Right lobe of liver (tissue), 6 donors: ENCODE results near the gene MYZAP. TPM values are rescaled to one million over a fixed set of nuclear protein-coding genes. Genes with fewer than 3 reads are reported as not detected.

Experiments used
- ATAC-seq, 4 donors: fragments of 200-7000 bp; cut with Tn5 transposase; one replicate each; pipeline ENCODE4 v1.9.1; 2020; ENCODE audit warnings: mild to moderate bottlenecking in 4 of 4, moderate library complexity in 4 of 4
- DNase-seq, 3 donors: peaks; one replicate each; pipeline ENCODE4 v3.0.0-alpha.2; 2020
- H3K27ac ChIP-seq, 3 donors: fragments of 200-600 bp; one replicate each; pipeline ENCODE4 v1.8.0; 2022
- H3K27me3 ChIP-seq, 2 donors: fragments of 200-600 bp; one replicate each; pipeline ENCODE4 v1.8.0; 2022
- H3K36me3 ChIP-seq, 4 donors: fragments of 200-600 bp; sonication (generic) in 1 of 4; one replicate each; pipeline versions ENCODE4 v1.5.1 to v1.8.0; 2017 to 2022; ENCODE audit warnings: control low read depth in 1 of 4
- H3K4me1 ChIP-seq, 4 donors: fragments of 200-600 bp; sonication (generic) in 1 of 4; one replicate each; pipeline versions ENCODE4 v1.5.1 to v1.8.0; 2017 to 2022; ENCODE audit warnings: control low read depth in 1 of 4
- H3K4me3 ChIP-seq, 3 donors: fragments of 200-600 bp; one replicate each; pipeline ENCODE4 v1.8.0; 2022
- H3K9me3 ChIP-seq, 4 donors: fragments of 200-600 bp; sonication (generic) in 1 of 4; one replicate each; pipeline versions ENCODE4 v1.5.1 to v1.8.0; 2017 to 2022; ENCODE audit warnings: control low read depth in 1 of 4
- POLR2A ChIP-seq: fragments of 450-650 bp; IDR thresholded peaks from one replicate; pipeline ENCODE4 v1.6.1; 2017; ENCODE audit warnings: antibody characterized with exemption, mild to moderate bottlenecking
- WGBS: methylation state at CpG from one replicate; pipeline ENCODE4 v1.1.6; 2018; ENCODE audit warnings: low coverage, low lambda C conversion rate; ENCODE audit not compliant: insufficient coverage; ENCODE audit errors: missing lambda C conversion rate; 5-methylcytosine and 5-hydroxymethylcytosine counted together
- intact Hi-C, 2 donors: fragments of 100-400 bp; cut with DNase I; formaldehyde crosslinking; loops; one replicate each; pipeline versions ENCODE4 v1.11.2 to v1.14.1; 2022
- total RNA-seq, 6 experiments: library from RNA; depleted of rRNA in 2 of 6; stranded (reverse); fragments of >200 nt in 2 of 6; fragmentation: NEBNext Ultra II Directional in 3 of 6; extraction: Animal tissue kit (Norgen Biotek cat#: 25700) in 3 of 6; gene quantifications; one replicate each; pipeline versions ENCODE4 v1.1.0 to v1.2.4, GENCODE V29; 2016 to 2023
- TF ChIP-seq, protein P1 (sequence below), 4 donors: fragments of 200-600 bp in 3 of 4; fragments of 450-650 bp in 1 of 4; IDR thresholded peaks; one replicate each; pipeline versions ENCODE4 v1.5.1 to v1.8.0; 2016 to 2022; ENCODE audit warnings: antibody characterized with exemption in 4 of 4, mild to moderate bottlenecking in 2 of 4
- donor health status: DM: no; HTN: yes; CAD: no.
- donor health status: DM: no; HTN: no; CAD: no.
- donor health status: DM: no; HTN: no; CAD: no.
- donor health status: DM: no; HTN: yes; CAD: no.
- donor health status: DM: no; HTN: yes; CAD: no.

Gene MYZAP
- total RNA-seq, 6 experiments from 2014 or later = 0.24 to 0.65 (median 0.61) TPM; not detected in 2

DNA sequence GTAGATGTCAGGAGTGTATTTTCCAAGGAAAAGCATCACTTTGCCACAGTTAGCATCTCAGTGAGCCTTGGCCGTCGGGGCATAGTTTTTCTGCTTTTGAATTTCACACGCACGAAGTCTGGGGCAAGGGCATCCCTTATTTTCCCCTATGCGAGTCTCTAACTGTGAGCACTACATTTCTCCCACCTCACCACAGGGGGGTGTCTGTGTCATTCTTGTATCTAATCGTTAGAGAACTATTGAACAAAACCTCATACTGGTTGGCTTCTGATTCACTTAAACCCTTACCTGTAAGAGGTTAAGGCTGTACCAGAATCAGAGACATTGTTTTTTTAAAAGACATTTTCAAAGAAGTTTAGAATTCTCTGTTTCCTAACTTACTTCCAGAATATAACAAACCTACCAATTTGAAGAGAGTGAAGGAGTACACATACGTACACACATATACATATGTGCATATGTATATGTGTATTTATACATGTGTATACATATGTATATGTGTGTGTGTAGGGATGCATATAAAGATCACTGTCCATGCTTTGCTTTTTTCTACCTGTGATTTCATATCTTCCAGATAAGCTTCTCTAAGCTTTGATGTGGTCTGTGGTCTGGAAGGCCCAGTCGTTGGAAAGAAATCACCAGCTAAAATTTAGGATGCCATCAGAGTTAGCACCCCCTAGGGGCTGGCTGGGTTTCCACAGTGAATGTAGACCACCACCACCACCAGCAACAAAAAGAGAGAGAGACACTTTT is 49.4 kb downstream of the MYZAP start:
- Histone ChIP-seq H3K27ac (no peak overlapping the region), H3K9me3 (no peaks in the 10 kb centered on the region), H3K4me3 (no peak overlapping the region), H3K36me3 (no peaks in the 10 kb centered on the region), H3K27me3 (no peaks in the 10 kb centered on the region), H3K4me1 (no peaks in the 10 kb centered on the region)
- DNase-seq (no peak), ATAC-seq (peak; percentile 64 to 87 (median 75))
- 44% methylated on average over 8 of the region's 8 CpGs for WGBS
- TF ChIP-seq, protein P1, sequence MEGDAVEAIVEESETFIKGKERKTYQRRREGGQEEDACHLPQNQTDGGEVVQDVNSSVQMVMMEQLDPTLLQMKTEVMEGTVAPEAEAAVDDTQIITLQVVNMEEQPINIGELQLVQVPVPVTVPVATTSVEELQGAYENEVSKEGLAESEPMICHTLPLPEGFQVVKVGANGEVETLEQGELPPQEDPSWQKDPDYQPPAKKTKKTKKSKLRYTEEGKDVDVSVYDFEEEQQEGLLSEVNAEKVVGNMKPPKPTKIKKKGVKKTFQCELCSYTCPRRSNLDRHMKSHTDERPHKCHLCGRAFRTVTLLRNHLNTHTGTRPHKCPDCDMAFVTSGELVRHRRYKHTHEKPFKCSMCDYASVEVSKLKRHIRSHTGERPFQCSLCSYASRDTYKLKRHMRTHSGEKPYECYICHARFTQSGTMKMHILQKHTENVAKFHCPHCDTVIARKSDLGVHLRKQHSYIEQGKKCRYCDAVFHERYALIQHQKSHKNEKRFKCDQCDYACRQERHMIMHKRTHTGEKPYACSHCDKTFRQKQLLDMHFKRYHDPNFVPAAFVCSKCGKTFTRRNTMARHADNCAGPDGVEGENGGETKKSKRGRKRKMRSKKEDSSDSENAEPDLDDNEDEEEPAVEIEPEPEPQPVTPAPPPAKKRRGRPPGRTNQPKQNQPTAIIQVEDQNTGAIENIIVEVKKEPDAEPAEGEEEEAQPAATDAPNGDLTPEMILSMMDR (IDR thresholded peaks at IDR 0.05) = peak; percentile 43 to 52 (median 46)
- no peak for TF ChIP-seq POLR2A
- intact Hi-C loops = no loop called here

DNA sequence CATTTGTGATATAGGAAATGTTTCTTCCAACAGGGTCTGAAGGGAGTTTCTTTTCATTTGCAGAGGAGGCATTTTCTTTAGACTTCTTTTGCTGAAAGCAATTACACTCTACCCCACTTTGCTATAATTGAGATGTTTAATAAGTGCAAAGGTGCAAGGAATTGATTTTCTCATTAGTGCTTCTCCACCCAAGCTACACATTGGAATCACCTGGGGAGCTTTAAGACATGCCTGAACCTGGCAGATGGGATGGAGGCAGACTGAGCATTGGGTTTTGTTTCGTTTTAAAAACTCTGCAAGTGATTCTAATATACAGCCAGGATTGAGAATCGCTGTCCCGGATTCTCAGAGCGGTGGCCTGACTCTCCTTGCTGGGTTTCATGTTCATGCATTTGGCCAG is 52.1 kb downstream of the MYZAP start:
- ATAC-seq (no peak), DNase-seq (no peak)
- intact Hi-C loops = no loop called here

DNA sequence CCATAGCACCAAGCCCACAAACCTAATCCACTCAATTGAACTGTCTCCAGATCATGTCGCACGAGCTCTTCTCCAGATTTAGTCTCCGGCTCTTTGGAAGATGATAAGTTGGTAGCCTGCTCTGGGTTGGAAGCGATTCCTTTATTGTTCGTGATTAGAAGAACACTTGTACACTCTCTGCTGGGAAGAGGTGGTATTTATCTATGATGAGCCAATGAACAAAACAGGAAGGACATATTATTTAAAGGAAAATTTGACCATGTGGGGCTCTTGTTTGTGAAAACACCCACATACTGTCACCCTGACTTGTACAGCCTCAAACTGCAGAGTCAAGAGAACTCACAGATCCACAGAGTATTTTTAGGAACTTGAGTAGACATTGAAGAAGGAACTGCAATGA is 54.4 kb downstream of the MYZAP start:
- TF ChIP-seq POLR2A = no peak
- DNase-seq (no peak), ATAC-seq (peak in 1 of 4 donors; percentile 22)
- Histone ChIP-seq H3K9me3 (no peaks in the 10 kb centered on the region), H3K4me1 (no peaks in the 10 kb centered on the region), H3K4me3 (no peak overlapping the region), H3K27ac (no peak overlapping the region), H3K36me3 (no peaks in the 10 kb centered on the region), H3K27me3 (no peaks in the 10 kb centered on the region)
- WGBS = 84% methylated on average over 5 of the region's 5 CpGs
- intact Hi-C loops = no loop called here

More for the DNA sequence above, 52.1 kb downstream of the MYZAP start:
- H3K27ac ChIP-seq = no peak overlapping the region
- no peak overlapping the region for H3K4me3 ChIP-seq
- H3K36me3 ChIP-seq = no peaks in the 10 kb centered on the region
- 87% methylated on average over 4 of the region's 4 CpGs for WGBS
- TF ChIP-seq, protein P1 (IDR thresholded peaks at IDR 0.05) = no peak
- no peak for TF ChIP-seq POLR2A
- no peaks in the 10 kb centered on the region for H3K27me3 ChIP-seq
- no peaks in the 10 kb centered on the region for H3K4me1 ChIP-seq
- no peaks in the 10 kb centered on the region for H3K9me3 ChIP-seq

DNA sequence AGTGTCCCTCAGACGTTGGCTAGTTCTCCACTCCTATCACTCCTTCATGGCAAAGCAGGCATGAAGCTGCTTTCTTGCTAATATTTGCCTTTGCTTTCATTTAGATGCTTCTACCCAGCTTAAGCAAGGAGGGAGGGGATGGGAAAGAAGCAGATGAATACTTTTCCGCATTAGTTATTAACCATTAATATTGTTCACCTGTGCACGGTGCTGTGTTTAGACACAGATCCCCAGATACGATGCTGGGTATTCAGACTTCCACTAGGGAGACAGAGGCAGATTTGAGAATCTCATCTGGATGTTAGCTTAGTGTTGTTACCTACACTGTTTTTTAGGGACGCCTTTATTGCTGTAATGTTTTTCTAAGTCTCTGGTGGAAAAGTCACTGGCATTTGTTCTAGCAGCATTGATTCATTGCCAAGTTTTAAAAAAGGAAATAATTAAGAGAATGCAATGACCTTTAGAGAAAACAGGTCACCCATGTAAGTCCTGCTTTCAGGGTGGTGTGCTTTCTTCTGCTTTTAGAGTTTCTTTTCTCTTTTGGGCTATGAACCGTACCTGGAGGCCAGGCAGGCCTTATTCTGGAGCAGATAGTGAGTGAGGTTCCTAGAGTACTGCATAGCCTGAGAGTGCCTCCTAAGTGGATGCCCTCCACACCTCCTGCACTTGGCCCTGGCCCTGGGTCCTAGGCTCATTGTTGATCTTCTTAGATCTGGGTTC is 55.5 kb downstream of the MYZAP start:
- intact Hi-C loops = no loop called here
- Histone ChIP-seq H3K4me3 (no peak overlapping the region), H3K27me3 (no peaks in the 10 kb centered on the region), H3K36me3 (no peaks in the 10 kb centered on the region), H3K9me3 (no peaks in the 10 kb centered on the region), H3K27ac (no peak overlapping the region), H3K4me1 (no peaks in the 10 kb centered on the region)
- no peak for TF ChIP-seq POLR2A
- TF ChIP-seq, protein P1 (IDR thresholded peaks at IDR 0.05) = no peak
- 63% methylated on average over 5 of the region's 6 CpGs for WGBS
- DNase-seq = no peak
- peak in 1 of 4 donors; percentile 12 for ATAC-seq

DNA sequence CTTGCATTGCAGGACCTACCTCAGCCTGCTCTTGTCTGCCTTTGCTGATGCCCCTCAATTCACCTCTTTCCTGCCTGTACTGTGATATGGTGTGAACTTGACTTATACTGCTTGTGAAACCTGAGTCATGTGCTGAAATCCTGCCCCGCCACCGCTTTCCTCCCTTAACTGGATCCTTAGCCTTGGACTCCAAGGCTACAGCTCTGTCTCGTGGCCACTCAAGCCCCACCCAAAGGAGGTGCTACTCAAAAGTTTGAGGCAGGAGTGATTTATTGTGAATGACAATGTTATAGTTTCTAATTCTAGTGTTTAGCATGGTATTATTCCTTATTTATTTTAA is 56.1 kb downstream of the MYZAP start:
- Histone ChIP-seq H3K4me1 (no peaks in the 10 kb centered on the region), H3K9me3 (no peaks in the 10 kb centered on the region), H3K36me3 (no peaks in the 10 kb centered on the region), H3K27me3 (no peaks in the 10 kb centered on the region), H3K4me3 (no peak overlapping the region), H3K27ac (no peak overlapping the region)
- intact Hi-C loops = no loop called here
- ATAC-seq = no peak
- TF ChIP-seq, protein P1 (IDR thresholded peaks at IDR 0.05) = no peak
- TF ChIP-seq POLR2A = no peak
- 93% methylated on average over 3 of the region's 3 CpGs for WGBS
- no peak for DNase-seq
